ENCODE data around the gene NECAP2.
"Not testable (repeated sequence)": the region's sequence is repeated elsewhere in the genome, so short reads cannot be mapped to it uniquely, and the experiment has no call there.

The NECAP2 gene

DNA sequence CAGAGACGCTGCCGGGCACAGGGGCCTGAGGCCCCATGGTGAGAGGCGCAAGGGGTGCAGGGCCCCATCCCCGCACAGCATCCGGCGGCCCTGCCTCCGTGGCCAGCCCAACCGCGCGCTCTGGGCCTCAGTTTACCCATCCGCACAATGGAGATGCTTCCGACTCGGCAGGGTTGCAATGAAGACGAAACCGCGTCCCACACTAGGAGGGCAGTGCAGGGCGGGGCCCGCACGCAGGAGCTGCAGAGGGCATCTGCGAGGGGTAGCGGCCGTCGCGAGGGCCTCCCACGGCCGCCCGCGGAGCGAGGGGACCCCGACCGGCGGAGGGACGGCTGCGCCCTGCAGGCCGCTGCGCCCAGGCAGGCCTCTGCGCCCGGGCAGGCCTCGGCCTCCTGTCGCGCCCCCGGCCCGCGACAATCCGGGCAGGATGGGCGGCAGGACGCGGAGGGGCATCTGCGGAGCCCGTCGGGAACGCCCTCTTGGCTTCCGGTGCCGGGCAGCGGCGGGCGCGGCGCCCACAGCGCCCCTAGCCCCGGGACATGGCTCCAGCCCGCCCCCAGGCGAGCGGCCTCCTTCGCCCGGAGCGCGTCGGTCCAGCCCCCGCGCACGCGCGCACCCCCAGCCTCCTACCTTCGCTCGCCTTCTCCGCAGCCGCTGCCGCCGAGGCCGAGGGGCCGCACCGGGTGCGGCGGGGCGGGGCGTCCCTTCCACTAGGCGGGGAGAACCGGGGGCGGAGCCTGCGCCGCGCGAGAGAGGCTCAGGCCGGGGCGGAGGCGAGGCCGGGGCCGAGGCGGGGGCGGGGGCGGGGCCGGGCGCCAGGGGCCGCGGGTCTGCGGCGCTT, 58.3 kb downstream of the NECAP2 start:
- DNase-seq: peak; percentile 84

DNA sequence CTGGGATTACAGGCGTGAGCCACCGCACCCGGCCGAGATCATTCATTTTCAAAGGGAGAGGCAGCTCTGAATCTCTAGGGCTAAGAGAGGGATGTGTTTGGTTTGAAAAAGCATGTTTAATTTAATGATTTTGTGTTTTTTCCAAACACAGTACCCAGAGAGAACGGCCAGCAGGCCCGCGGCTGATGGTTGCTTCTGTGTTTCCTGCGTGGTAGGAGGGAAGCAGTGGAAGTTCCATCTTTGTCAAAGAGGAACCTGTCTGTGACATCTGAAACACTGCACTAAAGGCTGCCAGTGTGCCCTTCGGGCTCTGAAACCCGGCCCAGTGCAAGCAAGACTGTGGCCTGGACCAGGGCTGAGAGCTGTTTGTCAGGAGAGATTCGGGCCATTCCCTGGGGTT, 59.9 kb downstream of the NECAP2 start:
- DNase-seq: not testable (repeated sequence)

DNA sequence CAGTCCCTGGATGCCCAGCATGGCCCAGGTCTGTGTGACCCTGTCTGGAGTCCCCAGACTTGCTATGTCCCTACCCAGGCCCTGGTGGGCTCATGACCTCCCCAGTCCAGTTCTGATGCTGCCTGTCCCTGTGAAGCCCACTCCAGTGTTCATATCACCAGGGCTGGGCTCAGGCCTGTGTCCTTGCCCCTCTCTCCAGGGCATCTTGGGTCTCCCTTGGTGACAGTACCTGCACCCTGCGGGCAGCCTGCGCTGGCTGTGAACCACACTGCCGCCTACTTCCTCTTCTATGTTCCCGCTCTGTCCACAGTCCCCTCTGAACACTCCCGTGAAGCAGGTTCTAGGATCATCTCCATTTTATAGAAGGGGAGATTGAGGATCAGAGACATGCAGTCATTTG, 60.5 kb downstream of the NECAP2 start:
- DNase-seq: not testable (repeated sequence)

DNA sequence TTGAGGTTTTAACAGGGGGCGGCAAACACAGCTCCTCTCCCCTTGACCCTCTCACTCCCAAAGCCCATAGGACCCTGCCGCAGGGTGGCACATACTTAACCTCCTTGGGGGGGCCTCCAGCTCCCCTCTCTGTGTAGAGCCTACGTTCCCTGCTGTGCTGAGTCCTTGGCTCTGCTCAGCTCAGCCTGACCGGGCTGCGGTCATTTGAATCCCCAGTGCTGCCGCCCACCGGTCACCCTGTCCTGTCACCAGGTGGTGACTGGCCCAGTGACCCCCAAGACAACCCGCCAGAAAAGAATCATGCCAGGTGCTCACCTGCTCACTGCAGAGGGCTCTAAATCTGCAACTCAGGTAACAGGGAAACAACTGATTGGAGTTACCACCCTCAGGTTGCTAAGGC, 60.9 kb downstream of the NECAP2 start:
- not testable (repeated sequence) for DNase-seq

DNA sequence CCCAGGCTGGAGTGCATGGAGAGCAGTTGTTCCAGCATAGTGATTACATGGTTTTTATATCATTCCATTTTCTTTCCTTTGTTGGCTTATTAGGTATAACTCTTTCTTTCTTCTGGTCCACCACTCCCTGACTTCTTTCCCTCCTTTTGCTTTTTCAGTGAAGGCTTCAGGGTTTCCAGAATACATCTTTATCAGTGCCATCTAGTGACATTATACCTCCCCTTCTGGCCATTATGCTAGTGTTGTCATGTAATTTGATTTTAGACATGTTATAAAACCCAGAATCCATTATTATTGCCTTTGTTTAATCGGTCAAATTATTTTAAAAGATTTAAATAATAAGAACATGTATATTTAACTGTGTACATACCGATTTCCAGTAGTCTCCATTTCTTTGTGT, 63.0 kb downstream of the NECAP2 start:
- no peak for DNase-seq

DNA sequence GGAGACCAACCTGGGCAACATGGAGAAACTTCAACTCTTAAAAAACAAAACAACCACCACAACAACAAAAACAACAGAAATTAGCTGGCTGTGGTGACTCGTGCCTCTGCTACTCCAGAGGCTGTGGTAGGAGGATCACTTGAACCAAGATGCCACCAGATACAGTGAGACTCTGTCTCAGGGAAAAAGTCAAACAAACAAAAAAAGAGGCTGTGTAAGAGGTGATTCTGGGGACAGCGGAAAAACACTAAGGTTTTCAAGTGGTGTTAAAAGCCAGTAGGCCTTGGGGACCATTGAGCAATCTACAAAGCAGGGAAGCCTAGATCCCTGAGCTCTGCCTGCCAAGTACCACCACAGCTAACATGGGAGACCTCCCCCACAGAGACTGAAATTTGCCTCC, 65.3 kb downstream of the NECAP2 start:
- DNase-seq: not testable (repeated sequence)

DNA sequence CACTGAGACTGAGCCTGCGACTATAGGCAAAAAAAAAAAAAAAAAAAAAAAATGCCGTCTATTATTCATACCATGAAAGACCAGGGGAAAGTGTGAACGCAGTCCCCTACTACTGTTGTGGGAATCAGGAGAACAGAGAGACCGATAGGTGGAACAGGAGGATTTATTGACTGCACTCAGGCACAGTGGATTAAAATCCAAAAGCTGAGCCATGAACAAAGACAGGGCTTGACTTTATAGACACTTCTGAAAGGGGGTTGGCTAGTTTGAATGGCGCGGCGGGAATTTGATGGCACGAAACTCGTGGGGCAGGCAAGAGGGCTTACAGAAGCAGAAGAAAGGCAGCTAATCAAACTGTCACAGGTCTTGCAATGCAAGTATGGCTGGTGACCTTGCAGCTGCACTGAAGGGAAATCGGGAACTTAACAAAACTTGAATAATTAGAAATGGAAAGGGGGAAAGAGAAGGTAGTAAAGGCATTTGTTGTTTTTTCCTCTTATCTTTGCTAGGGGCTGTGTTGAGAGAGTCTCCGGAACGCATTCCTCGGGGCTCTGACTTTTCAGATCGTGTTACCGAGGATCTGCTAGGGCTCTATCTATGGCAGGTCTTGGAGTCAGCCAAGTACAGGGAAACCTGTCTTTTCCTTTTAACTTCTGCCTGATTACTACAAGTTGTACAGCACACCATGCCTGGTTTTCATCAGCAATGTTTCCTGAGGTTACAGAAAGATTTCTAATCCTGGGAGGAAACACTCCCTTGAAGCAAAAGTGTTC, 66.0 kb downstream of the NECAP2 start:
- not testable (repeated sequence) for DNase-seq

DNA sequence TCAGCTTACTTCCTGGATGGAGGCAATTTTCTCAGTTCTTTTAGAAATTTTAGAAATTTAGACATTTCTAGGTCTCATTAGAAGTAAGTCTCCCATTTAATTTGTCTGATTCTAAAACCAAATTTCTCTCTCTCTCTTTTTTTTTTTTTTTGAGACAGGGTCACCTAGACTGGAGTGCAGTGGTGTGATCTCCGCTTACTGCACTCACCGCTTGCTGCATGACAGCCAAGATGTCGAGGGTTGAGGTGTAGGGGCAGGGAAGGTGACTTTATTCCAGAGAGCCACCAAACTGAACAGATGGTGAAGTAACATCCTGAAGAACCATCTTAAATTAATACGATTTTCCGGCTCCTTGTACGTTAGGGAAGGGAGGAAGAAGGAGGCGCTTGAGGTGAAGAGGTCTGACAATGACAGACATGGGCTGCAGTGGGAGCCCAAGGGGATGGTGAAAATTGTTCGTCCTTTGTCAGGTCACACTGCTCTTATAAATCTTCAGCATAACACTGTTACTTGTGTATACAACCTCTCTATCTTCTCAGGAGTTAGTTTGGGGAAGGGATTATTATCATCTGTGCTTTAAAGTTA, 68.4 kb downstream of the NECAP2 start:
- not testable (repeated sequence) for DNase-seq

Measured in activated CD8-positive, alpha-beta memory T cell treated with anti-CD3 and anti-CD28 coated beads, Interleukin-2, amount 50 U/mL, for 4 hours (primary cell).